MM.1S (cell line): ENCODE measurements around the gene SLC38A5.

Source experiments
- DNase-seq: peaks from one replicate; pipeline ENCODE4 v3.0.0-alpha.2; 2015
- H2AFZ ChIP-seq: fragments of 300-600 bp; sonication (generic); 2 replicates; pipeline ENCODE4 v1.6.0; 2016; ENCODE audit warnings: antibody characterized with exemption, low read length
- H3F3A ChIP-seq: fragments of 300-600 bp; sonication (generic); 2 replicates; pipeline ENCODE4 v1.6.1; 2016; ENCODE audit warnings: mild to moderate bottlenecking, antibody characterized with exemption, low read length, moderate library complexity, mixed read lengths; ENCODE audit not compliant: insufficient read depth
- H3K27ac ChIP-seq: fragments of 300-600 bp; sonication (generic); 2 replicates; pipeline ENCODE4 v1.5.1; 2016; ENCODE audit warnings: mild to moderate bottlenecking, low read length
- H3K27me3 ChIP-seq: fragments of 300-600 bp; sonication (generic); replicated peaks from 2 replicates; pipeline ENCODE4 v1.6.0; 2016; ENCODE audit warnings: low read length; ENCODE audit not compliant: insufficient read depth
- H3K36me3 ChIP-seq: fragments of 300-600 bp; sonication (generic); replicated peaks from 2 replicates; pipeline ENCODE4 v1.6.1; 2016; ENCODE audit warnings: mild to moderate bottlenecking, low read length, mixed read lengths; ENCODE audit not compliant: insufficient read depth
- H3K4me1 ChIP-seq: fragments of 300-600 bp; sonication (generic); 2 replicates; pipeline ENCODE4 v1.6.1; 2016; ENCODE audit warnings: low read length, mixed read lengths
- H3K4me2 ChIP-seq: fragments of 300-600 bp; sonication (generic); 2 replicates; pipeline ENCODE4 v1.6.0; 2016; ENCODE audit warnings: low read depth, low read length
- H3K4me3 ChIP-seq: fragments of 300-600 bp; sonication (generic); 2 replicates; pipeline ENCODE4 v1.5.1; 2016; ENCODE audit warnings: low read length, mixed read lengths
- H3K79me2 ChIP-seq: fragments of 300-600 bp; sonication (generic); 2 replicates; pipeline ENCODE4 v1.6.1; 2016; ENCODE audit warnings: mixed run types, low read length, mixed read lengths
- H3K9ac ChIP-seq: fragments of 300-600 bp; sonication (generic); 2 replicates; pipeline ENCODE4 v1.6.1; 2016; ENCODE audit warnings: low read length, mixed read lengths
- H3K9me2 ChIP-seq: fragments of 300-600 bp; sonication (generic); replicated peaks from 2 replicates; pipeline ENCODE4 v1.6.1; 2016; ENCODE audit warnings: mild to moderate bottlenecking, low read length, mixed read lengths; ENCODE audit not compliant: insufficient read depth
- H3K9me3 ChIP-seq: fragments of 300-600 bp; sonication (generic); replicated peaks from 2 replicates; pipeline ENCODE4 v1.6.1; 2016; ENCODE audit warnings: mild to moderate bottlenecking, low read length, mixed read lengths; ENCODE audit not compliant: insufficient read depth
- H4K20me1 ChIP-seq: fragments of 300-600 bp; sonication (generic); 2 replicates; pipeline ENCODE4 v1.6.1; 2016; ENCODE audit warnings: mild to moderate bottlenecking, low read length, moderate library complexity, mixed read lengths; ENCODE audit not compliant: insufficient read depth
- CTCF ChIP-seq: fragments of 300-600 bp; sonication (generic); IDR thresholded peaks from 2 replicates; pipeline ENCODE4 v1.5.1; 2016; ENCODE audit warnings: antibody characterized with exemption, low read length, mixed read lengths
- EZH2 ChIP-seq: fragments of 300-600 bp; sonication (generic); optimal IDR thresholded peaks from 2 replicates; pipeline ENCODE3; 2017; ENCODE audit warnings: low read depth, mild to moderate bottlenecking, antibody characterized with exemption, low read length, mixed read lengths
- EZH2phosphoT487 ChIP-seq: fragments of 300-600 bp; sonication (generic); IDR thresholded peaks from 2 replicates; pipeline ENCODE4 v1.6.1; 2018; ENCODE audit warnings: antibody characterized with exemption, low read length

The SLC38A5 gene

GRCh38 chrX:48490661-48491060 is 20.6 kb upstream of the SLC38A5 start:
- no peak for DNase-seq
- Histone ChIP-seq H3K4me3 (no peak overlapping the region), H3K9me2 (no peaks in the 10 kb centered on the region), H3K9me3 (no peaks in the 10 kb centered on the region), H2AFZ (no peak overlapping the region), H3K9ac (no peak overlapping the region), H4K20me1 (no peaks in the 10 kb centered on the region), H3K4me1 (no peaks in the 10 kb centered on the region), H3K4me2 (no peak overlapping the region), H3K27me3 (no peaks in the 10 kb centered on the region), H3K79me2 (no peaks in the 10 kb centered on the region), H3K27ac (no peak overlapping the region), H3F3A (no peaks in the 10 kb centered on the region), H3K36me3 (no peaks in the 10 kb centered on the region)
- TF ChIP-seq CTCF (no peak), EZH2 (no peak), EZH2phosphoT487 (no peak)

GRCh38 chrX:48489892-48490291 is 19.8 kb upstream of the SLC38A5 start:
- no peaks in the 10 kb centered on the region for H3K9me2 ChIP-seq
- no peaks in the 10 kb centered on the region for H4K20me1 ChIP-seq
- TF ChIP-seq EZH2 (no peak), CTCF (no peak), EZH2phosphoT487 (no peak)

GRCh38 chrX:48489296-48489695 is 19.2 kb upstream of the SLC38A5 start:
- Histone ChIP-seq H3K4me2 (no peak overlapping the region), H3K4me1 (no peaks in the 10 kb centered on the region), H3K9me3 (no peaks in the 10 kb centered on the region), H4K20me1 (no peaks in the 10 kb centered on the region), H3K27ac (no peak overlapping the region), H2AFZ (no peak overlapping the region), H3K4me3 (no peak overlapping the region), H3K9ac (no peak overlapping the region), H3K79me2 (no peaks in the 10 kb centered on the region), H3K36me3 (no peaks in the 10 kb centered on the region; the same call in 1 of the 2 replicates), H3F3A (no peaks in the 10 kb centered on the region), H3K27me3 (no peaks in the 10 kb centered on the region), H3K9me2 (no peaks in the 10 kb centered on the region)
- DNase-seq, result no peak
- TF ChIP-seq EZH2 (no peak), EZH2phosphoT487 (no peak), CTCF (no peak)

More at GRCh38 chrX:48489892-48490291, 19.8 kb upstream of the SLC38A5 start:
- H2AFZ ChIP-seq, result no peak overlapping the region
- H3K27ac ChIP-seq, result no peak overlapping the region
- no peak for DNase-seq
- no peaks in the 10 kb centered on the region for H3F3A ChIP-seq
- no peaks in the 10 kb centered on the region for H3K4me1 ChIP-seq
- no peaks in the 10 kb centered on the region for H3K36me3 ChIP-seq
- H3K9ac ChIP-seq, result no peak overlapping the region
- no peaks in the 10 kb centered on the region for H3K9me3 ChIP-seq
- H3K79me2 ChIP-seq, result no peaks in the 10 kb centered on the region
- no peaks in the 10 kb centered on the region for H3K27me3 ChIP-seq
- no peak overlapping the region for H3K4me3 ChIP-seq
- no peak overlapping the region for H3K4me2 ChIP-seq
